Mammary microvascular endothelial cell (primary cell): Measurements from ENCODE around the gene PON2. TPM values are rescaled to one million over a fixed set of nuclear protein-coding genes. Genes with fewer than 3 reads are reported as not detected.

Experiments
- total RNA-seq: library from RNA; depleted of rRNA; stranded (reverse); fragments of >200 nt; gene quantifications from 2 replicates; pipeline ENCODE4 v1.2.3, GENCODE V29; 2015

The PON2 gene
- 111 and 112 TPM in 2 replicates for total RNA-seq

GRCh38 chr7:95434557-95435421, at the start of gene PON2:
TSS of gene PON2 (minus strand) at chr7:95435028. CDS start at chr7:95434951, 77 bp downstream.

GRCh38 chr7:95396136-95397032, 38.4 kb downstream of the PON2 start, which contains the start of gene PON3:
TSS of gene PON3 (minus strand) at chr7:95396375. CDS start at chr7:95396350, 25 bp downstream.

Other genes starting within 250 kb of the PON2 start
- gene PON1, start 110.5 kb downstream of the PON2 start, total RNA-seq: not detected in 2 replicates
- not detected in 2 replicates for gene PON3, start 38.7 kb downstream of the PON2 start, total RNA-seq
- gene ASB4, start 50.9 kb upstream of the PON2 start, total RNA-seq: not detected in 2 replicates
- gene PDK4, start 161.5 kb upstream of the PON2 start, total RNA-seq: 1.8 and 2.1 TPM in 2 replicates